Measurements from ENCODE around the gene CFAP20. TPM values are rescaled to one million over a fixed set of nuclear protein-coding genes. Genes with fewer than 3 reads are reported as not detected.

The CFAP20 gene
- total RNA-seq, 1 experiment from 2014 or later: 59.7 TPM

- no peak for TF ChIP-seq REST (IDR thresholded peaks at IDR 0.05; ENCODE audit: low read depth)
Observed at GRCh38 chr16:58129097-58129936, at the start of gene CFAP20 (continued).

- ChIA-PET RAD21 (ENCODE audit: low non-redundant PET in 1 of 2, low total read pairs in 2 of 2, uncharacterized antibody in 2 of 2, unreplicated experiment in 2 of 2) (no interaction called here), CTCF (no interaction called here), POLR2A (no interaction called here)
- DNase-seq (ENCODE audit: low read depth, low spot score) (no peak), ATAC-seq (no peak)
- H4K20me1 ChIP-seq (ENCODE audit: insufficient read depth): no peaks in the 10 kb centered on the region; the same call in 1 of the 2 replicates
- no peaks in the 10 kb centered on the region for H3K4me1 ChIP-seq (ENCODE audit: control insufficient read depth in 1 of 2, insufficient read depth in 2 of 2, low read length in 2 of 2)
- BruUV-seq (replicated peaks): no TSS peak
- no peaks in the 10 kb centered on the region for H3K9me2 ChIP-seq (ENCODE audit: insufficient read depth)
- H3K4me3 ChIP-seq (replicated peaks in 1 of 2; ENCODE audit: low read depth in 1 of 2, low read length in 2 of 2): no peak overlapping the region
- H3K36me3 ChIP-seq (ENCODE audit: control insufficient read depth in 1 of 2, insufficient read depth in 2 of 2, low read length in 2 of 2): peaks cover 13 to 36% of the 10 kb centered on the region in 2 experiments; a peak in 3 of 4 replicates
- peaks cover 64% of the 10 kb centered on the region for H3K79me2 ChIP-seq (ENCODE audit: insufficient read depth, low read length)
- H3K4me2 ChIP-seq (ENCODE audit: low read length): no peak overlapping the region
- no peak overlapping the region for H2AFZ ChIP-seq (ENCODE audit: low read depth, low read length, poor library complexity, severe bottlenecking)
- TF ChIP-seq ZBTB33 (IDR thresholded peaks at IDR 0.05; ENCODE audit: extremely low read depth, insufficient replicate concordance, low read length) (no peak), EGR1 (IDR thresholded peaks at IDR 0.05; ENCODE audit: low read depth) (no peak), SRF (IDR thresholded peaks at IDR 0.05; ENCODE audit: low read depth) (no peak), SP1 (IDR thresholded peaks at IDR 0.05; ENCODE audit: low read depth) (no peak), ZFX (IDR thresholded peaks at IDR 0.05) (no peak), FOSL1 (IDR thresholded peaks at IDR 0.05; ENCODE audit: low read depth) (no peak), SIN3A (IDR thresholded peaks at IDR 0.05; ENCODE audit: low read depth) (no peak), TCF7L2 (IDR thresholded peaks at IDR 0.05; ENCODE audit: borderline replicate concordance, extremely low read depth, insufficient read depth, insufficient read length) (no peak), ATF3 (IDR thresholded peaks at IDR 0.05) (no peak), CBX3 (IDR thresholded peaks at IDR 0.05; ENCODE audit: low read depth) (no peak), YY1 (IDR thresholded peaks at IDR 0.05; ENCODE audit: extremely low read depth, insufficient replicate concordance, low read depth, low read length) (no peak), CEBPB (IDR thresholded peaks at IDR 0.05; ENCODE audit: low read depth) (no peak), EZH2 (IDR thresholded peaks at IDR 0.05) (no peak), POLR2A (IDR thresholded peaks at IDR 0.05; ENCODE audit: borderline replicate concordance, extremely low read depth, insufficient read depth, insufficient read length) (no peak), MAX (IDR thresholded peaks at IDR 0.05) (no peak), POLR2AphosphoS5 (IDR thresholded peaks at IDR 0.05; ENCODE audit: low read depth, low read length) (no peak), RAD21 (IDR thresholded peaks at IDR 0.05; ENCODE audit: low read depth) (no peak), EZH2phosphoT487 (IDR thresholded peaks at IDR 0.05; ENCODE audit: borderline replicate concordance) (no peak), JUND (IDR thresholded peaks at IDR 0.05) (no peak)
- H3K9me3 ChIP-seq (ENCODE audit: control insufficient read depth in 1 of 2, insufficient read depth in 1 of 2, low read depth in 1 of 2, low read length in 2 of 2): no peaks in the 10 kb centered on the region
- no peak overlapping the region for H3K27ac ChIP-seq (ENCODE audit: low read depth, low read length)
- no peaks in the 10 kb centered on the region for H3K27me3 ChIP-seq (ENCODE audit: insufficient read depth, low read length)
- intact Hi-C loops (cut with micrococcal nuclease): no loop called here
- H3K9ac ChIP-seq (ENCODE audit: low read length): no peak overlapping the region
Observed at GRCh38 chr16:58177353-58177710, 48.2 kb upstream of the CFAP20 start.

All from HCT116 (cell line).